ENCODE results near the gene MCTP2. TPM values are rescaled to one million over a fixed set of nuclear protein-coding genes. Genes with fewer than 3 reads are reported as not detected.

Gene MCTP2
- total and polyA plus RNA-seq, 2 experiments from 2014 or later = 8.1 to 23.3 TPM

- H3K9me2 ChIP-seq (replicated peaks; ENCODE audit: insufficient read depth) = no peaks in the 10 kb centered on the region
- H3K4me3 ChIP-seq = no peak overlapping the region
- H3K27me3 ChIP-seq = no peaks in the 10 kb centered on the region
- peaks cover 11% of the 10 kb centered on the region for H3K79me2 ChIP-seq
- no peak overlapping the region for H3K27ac ChIP-seq
- WGBS (ENCODE audit: low lambda C conversion rate, missing lambda C conversion rate) = 87% methylated on average over 2 of the region's 2 CpGs
- H3K4me2 ChIP-seq = no peak overlapping the region
- no peaks in the 10 kb centered on the region for H3K36me3 ChIP-seq (replicated peaks; ENCODE audit: insufficient read depth, low read depth)
- no peak overlapping the region for H2AFZ ChIP-seq
- DNase-seq (ENCODE audit: low spot score) = no peak
- no peaks in the 10 kb centered on the region for H4K20me1 ChIP-seq (ENCODE audit: insufficient read depth, poor library complexity, severe bottlenecking)
- H3K9me3 ChIP-seq (ENCODE audit: low read depth) = no peaks in the 10 kb centered on the region
- TF ChIP-seq EZH2phosphoT487 (IDR thresholded peaks at IDR 0.05; ENCODE audit: low read depth, severe bottlenecking, unreplicated experiment) (no peak), CTCF (IDR thresholded peaks at IDR 0.05; ENCODE audit: poor library complexity) (no peak), EZH2 (IDR thresholded peaks at IDR 0.05; ENCODE audit: borderline replicate concordance) (no peak)
- H3K4me1 ChIP-seq (ENCODE audit: insufficient read depth) = peaks cover 5% of the 10 kb centered on the region
These were observed 2.8 kb upstream of the MCTP2 start for GRCh38 chr15:94228611-94229010.

- peak overlapping the region; percentile 63 for H3K4me3 ChIP-seq
- H3K36me3 ChIP-seq (replicated peaks; ENCODE audit: insufficient read depth, low read depth) = no peaks in the 10 kb centered on the region
- no peak for DNase-seq (ENCODE audit: low spot score)
- peak overlapping the region; percentile 82 for H3K27ac ChIP-seq
- TF ChIP-seq CTCF (IDR thresholded peaks at IDR 0.05; ENCODE audit: poor library complexity) = no peak
- H3K9me2 ChIP-seq (replicated peaks; ENCODE audit: insufficient read depth) = no peaks in the 10 kb centered on the region
- peaks cover 17% of the 10 kb centered on the region for H3K79me2 ChIP-seq
- peak overlapping the region; percentile 70 for H2AFZ ChIP-seq
- peak overlapping the region; percentile 77 for H3K4me2 ChIP-seq
- peaks cover 5% of the 10 kb centered on the region for H3K4me1 ChIP-seq (ENCODE audit: insufficient read depth)
- no peaks in the 10 kb centered on the region for H3K9me3 ChIP-seq (ENCODE audit: low read depth)
- 88% methylated on average over 10 of the region's 10 CpGs for WGBS (ENCODE audit: low lambda C conversion rate, missing lambda C conversion rate)
- no peaks in the 10 kb centered on the region for H4K20me1 ChIP-seq (ENCODE audit: insufficient read depth, poor library complexity, severe bottlenecking)
- no peaks in the 10 kb centered on the region for H3K27me3 ChIP-seq
These were observed 1.6 kb upstream of the MCTP2 start for GRCh38 chr15:94229591-94230369.

- no peak for DNase-seq (ENCODE audit: low spot score)
- TF ChIP-seq EZH2phosphoT487 (IDR thresholded peaks at IDR 0.05; ENCODE audit: low read depth, severe bottlenecking, unreplicated experiment) (no peak), CTCF (IDR thresholded peaks at IDR 0.05; ENCODE audit: poor library complexity) (no peak), EZH2 (IDR thresholded peaks at IDR 0.05; ENCODE audit: borderline replicate concordance) (no peak)
- H2AFZ ChIP-seq = peak overlapping the region; percentile 70
- H3K27ac ChIP-seq = peak overlapping the region; percentile 82
- peaks cover 5% of the 10 kb centered on the region for H3K4me1 ChIP-seq (ENCODE audit: insufficient read depth)
- no peaks in the 10 kb centered on the region for H3K9me2 ChIP-seq (replicated peaks; ENCODE audit: insufficient read depth)
- peaks cover 19% of the 10 kb centered on the region for H3K79me2 ChIP-seq
- no peaks in the 10 kb centered on the region for H3K9me3 ChIP-seq (ENCODE audit: low read depth)
- H3K4me3 ChIP-seq = peak overlapping the region; percentile 63
- no peaks in the 10 kb centered on the region for H3K36me3 ChIP-seq (replicated peaks; ENCODE audit: insufficient read depth, low read depth)
- peak overlapping the region; percentile 77 for H3K4me2 ChIP-seq
- no peaks in the 10 kb centered on the region for H3K27me3 ChIP-seq
- 30% methylated on average over 11 of the region's 11 CpGs for WGBS (ENCODE audit: low lambda C conversion rate, missing lambda C conversion rate)
- H4K20me1 ChIP-seq (ENCODE audit: insufficient read depth, poor library complexity, severe bottlenecking) = no peaks in the 10 kb centered on the region
These were observed 904 bp upstream of the MCTP2 start for GRCh38 chr15:94230431-94230882.
